Activated CD4-positive, alpha-beta T cell treated with anti-CD3 and anti-CD28 coated beads, Interleukin-2, amount 50 U/mL, for 24 hours (primary cell): ENCODE data around the gene AUTS2.
A peak's percentile ranks its signal among the peaks of the same experiment; 100 is the strongest.

ENCODE experiments used
- DNase-seq, 2 donors: peaks; one replicate each; pipeline ENCODE4 v3.0.0-alpha.2; 2020; ENCODE audit warnings: low read depth in 1 of 2, low spot score in 1 of 2

Gene AUTS2

DNA sequence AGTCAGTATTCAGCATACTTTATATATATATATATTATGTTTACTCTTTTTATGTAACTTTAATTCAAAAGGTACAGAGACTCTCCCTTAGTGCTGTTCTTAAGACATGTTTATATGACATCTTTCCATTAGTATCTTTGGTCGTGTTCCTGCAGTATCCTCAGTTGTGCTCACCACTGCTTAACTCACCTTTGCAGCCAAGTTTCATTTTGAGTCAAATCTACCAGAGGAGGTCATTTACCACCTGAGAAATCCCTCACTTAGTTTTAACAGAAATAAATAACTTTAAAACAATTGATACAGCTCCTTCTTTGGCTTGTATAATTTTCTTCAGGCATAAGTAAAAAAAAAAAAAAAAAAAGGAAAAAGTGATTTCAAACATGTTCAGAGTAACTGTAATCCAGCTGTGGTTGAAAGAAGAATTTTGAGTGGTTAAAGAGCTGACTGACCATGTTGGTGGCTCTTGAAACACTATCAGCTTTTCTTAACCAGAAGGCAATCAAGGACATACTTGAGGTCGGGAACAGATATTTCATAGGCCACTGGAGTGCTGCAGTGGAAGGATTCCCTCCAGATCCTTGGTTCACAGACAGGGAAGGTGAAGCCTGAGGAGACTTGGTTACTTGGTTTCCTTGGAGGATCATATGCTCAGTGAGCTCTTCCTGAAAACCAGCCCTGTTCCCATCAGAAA lies 116.8 kb downstream of the AUTS2 start:
- no peak for DNase-seq

DNA sequence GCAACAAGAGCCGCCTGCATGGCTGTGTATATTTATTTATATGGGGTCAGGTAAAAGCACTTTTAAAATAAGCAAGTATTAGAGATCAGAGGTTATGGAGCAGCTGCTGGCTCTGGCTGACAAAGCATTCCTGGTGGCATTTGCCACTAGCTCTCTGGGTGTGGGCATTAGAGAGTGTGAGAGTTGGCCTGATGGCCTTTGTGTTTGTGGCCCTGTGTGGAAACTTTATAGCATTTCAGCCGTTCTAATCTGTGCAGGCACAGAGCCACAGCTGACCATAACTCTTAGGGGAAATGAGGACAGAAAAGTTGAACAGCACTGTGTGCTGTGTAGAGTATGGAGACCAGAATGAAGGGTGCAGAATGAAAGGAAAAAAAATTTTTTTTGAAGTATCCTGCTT lies 118.9 kb downstream of the AUTS2 start:
- no peak for DNase-seq

DNA sequence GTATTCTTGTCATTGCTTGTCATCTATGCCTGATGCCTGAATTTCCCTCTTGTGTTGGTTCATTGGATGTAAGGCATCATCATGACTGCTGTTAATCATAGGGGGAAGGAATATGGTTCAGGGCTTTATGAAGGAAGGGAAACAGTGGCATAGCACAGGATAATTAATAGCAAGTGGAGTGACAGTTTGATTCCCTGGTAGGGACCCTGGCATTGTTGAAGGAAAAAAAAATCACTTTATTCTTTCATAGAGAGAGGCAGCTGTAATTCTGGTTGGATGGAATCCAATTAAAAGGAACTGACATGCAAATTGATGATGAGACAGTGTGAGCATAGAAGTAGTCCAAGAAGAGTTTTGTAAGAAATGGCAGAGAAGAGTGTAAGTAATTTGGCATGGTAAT lies 121.4 kb downstream of the AUTS2 start:
- DNase-seq, result no peak

GRCh38 chr7:69722843-69723242 lies 124.6 kb downstream of the AUTS2 start:
- DNase-seq, result no peak

DNA sequence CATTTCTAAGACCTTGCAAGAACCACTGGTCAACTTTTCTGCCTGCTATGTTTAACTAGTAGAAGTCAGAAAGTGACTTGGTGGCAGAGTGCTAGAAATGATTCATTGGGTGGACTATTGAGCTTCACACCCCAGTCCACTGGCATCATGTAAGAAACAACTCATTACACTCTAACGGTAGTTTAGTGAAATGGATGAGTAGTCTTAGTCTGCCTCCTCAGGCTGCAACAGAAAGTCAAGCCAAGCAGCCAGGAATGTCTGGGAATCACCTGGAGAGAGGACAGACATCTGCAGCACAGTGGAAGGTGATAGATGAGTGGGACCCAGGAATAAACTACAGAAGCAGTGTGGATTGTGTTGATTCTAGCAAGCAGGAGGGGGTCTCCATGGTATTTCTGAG lies 125.4 kb downstream of the AUTS2 start:
- DNase-seq, result no peak

DNA sequence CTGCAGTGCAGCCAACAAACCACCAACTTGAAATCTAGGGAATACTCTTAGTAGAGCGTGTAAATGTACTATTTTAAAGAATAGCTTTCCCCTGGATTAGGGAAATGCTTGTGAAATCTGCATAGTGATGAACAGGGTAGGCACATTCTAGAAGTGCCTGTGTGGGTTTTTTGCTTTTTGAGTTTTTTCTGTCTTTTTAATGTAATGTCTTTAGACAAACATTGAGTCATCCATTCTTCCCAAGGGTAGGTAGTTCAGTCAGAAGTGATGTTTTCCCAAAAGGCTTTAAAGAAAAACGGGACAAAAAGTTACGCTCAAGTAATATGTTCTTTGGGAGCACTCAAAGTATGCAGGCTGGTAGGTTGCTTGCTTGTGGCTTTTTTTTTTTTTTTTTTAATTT lies 130.0 kb downstream of the AUTS2 start:
- DNase-seq, result no peak

DNA sequence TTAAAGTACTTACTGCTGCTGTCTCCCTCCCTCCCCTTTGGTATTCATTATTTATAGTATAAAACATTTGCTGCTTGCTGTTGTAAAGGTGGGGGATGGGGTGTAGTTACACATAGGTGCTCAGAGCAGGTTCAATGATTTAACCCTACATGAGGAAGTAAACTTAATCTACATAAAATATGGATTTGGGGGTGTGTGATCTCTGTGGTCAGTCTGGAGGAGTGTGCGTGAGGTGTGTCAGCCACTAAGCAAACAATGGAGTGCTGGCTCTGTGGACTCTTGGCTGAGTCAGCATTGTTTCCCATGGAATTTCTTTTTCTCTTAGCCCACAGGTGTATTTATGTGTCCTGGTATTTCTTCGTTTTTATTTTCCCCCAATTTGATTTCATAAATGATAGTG lies 133.9 kb downstream of the AUTS2 start:
- DNase-seq, result no peak

DNA sequence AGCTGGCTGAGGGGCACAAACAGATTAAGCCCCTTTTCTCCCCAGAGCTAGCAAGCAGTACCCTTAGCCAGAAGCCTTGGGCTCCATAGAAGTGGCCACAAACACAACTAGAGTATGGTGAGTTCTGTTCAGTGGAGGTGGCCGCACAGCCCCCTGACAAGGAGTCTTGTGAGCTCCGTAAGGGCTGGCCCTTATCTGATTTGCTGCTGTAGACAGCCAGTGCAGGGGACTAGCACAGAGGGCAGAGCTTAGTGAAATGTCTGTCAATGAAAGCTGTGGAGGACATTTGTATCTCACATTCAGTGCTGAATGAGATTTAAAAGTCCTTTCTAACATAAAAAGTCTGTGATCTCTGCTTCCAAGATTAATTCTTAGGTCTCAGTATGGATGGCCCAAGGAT lies 137.3 kb downstream of the AUTS2 start:
- DNase-seq, result no peak

DNA sequence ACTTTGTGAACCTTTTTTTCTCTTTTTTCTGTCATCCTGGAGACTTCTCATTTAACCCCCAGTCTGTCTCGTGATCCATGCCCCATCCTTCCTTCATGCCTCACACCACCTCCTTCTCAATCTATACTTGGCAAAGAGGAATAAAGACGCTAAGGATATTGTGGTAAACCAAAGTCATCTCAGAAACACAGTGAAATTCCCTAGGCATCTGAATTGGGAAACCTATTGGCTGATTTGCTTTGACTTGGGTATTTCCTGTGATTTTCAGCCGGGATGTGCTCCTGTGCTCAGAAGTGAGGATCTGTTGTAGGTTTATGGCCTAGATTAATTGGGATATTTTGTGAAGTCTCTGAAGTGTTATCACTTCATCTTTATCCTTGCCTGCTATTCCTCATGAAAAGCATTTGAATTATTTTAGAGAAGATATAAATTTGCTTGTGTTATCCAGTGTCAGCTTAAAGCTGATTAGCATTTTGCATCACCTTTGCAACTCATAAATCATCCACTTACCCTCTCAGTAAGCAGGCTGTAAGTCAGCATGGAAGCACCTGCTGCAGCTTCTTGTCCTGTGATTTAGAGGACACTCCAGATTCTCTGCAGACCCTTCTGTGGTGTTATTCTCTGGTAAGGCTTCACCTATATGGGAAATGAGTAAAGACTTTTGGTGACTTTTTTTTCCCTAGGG lies 138.0 kb downstream of the AUTS2 start:
- DNase-seq, result no peak

DNA sequence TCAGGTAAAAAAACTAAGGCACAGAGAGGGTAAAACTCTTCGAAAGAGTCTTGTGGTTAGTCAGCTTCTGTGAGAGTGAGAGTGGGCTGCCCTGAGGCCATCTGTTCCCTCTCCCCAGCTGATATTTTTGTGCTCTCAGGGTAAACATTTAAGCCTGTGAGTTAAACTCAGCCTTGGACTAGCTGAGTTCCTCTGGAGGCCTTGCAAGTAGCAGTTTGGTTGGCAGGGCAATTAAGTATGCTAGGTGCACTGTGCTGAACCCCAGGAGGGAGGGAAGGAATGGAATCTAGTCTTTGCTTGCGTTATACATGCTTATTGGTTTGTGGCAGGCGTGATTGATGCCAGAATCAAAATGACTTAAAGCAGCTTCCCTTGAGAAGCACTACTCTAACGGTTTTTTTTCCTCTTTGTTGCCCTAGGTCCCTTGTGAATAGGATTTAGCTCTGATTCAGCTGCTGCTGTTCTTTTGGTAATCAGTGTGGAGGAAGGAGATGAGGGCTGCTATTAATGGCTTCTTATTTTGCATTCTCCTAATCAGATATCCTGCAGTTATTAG lies 140.2 kb downstream of the AUTS2 start:
- no peak for DNase-seq

DNA sequence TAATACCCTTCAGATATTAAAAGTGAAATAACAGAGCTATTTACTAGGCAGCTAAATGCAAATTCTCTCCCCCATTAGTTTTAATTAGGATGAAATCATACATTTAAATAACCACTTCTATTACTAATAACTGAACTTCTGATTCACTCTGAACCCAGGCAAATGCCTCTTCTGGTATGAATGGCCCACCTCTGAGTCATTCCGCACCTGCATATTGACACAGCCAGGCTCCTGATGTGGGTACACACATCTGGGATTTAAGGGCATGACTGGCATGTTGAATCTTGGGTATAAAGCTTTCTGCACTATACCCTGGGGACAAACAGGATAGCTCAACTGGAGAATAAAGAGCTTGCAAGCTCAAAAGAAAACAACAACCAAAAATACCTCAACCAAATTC lies 140.9 kb downstream of the AUTS2 start:
- DNase-seq, result peak in 1 of 2 donors; percentile 3

GRCh38 chr7:69739931-69740431 lies 141.7 kb downstream of the AUTS2 start:
- DNase-seq, result no peak

DNA sequence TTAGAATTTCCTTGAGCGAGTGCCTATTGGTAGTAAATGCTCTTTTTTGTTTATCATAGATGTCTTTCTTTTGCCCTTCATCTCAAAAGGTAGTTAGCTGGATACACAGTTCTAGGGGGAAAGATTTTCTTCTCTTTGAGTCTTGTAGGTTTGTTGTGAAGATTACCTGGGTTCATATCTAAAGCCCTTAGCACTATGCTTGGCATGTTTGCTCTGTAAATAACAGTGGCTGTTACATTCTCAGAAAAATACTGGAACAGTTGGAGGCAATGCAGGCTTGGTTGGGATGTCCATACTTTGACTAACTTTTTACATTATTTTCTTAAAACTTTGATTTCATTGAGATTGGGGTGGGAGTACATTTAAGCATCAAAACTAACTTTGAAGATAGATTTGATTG lies 144.0 kb downstream of the AUTS2 start:
- no peak for DNase-seq

- no peak for DNase-seq
These were observed 145.2 kb downstream of the AUTS2 start for GRCh38 chr7:69743436-69743835.

- no peak for DNase-seq
These were observed 145.8 kb downstream of the AUTS2 start for GRCh38 chr7:69744026-69744425.

DNA sequence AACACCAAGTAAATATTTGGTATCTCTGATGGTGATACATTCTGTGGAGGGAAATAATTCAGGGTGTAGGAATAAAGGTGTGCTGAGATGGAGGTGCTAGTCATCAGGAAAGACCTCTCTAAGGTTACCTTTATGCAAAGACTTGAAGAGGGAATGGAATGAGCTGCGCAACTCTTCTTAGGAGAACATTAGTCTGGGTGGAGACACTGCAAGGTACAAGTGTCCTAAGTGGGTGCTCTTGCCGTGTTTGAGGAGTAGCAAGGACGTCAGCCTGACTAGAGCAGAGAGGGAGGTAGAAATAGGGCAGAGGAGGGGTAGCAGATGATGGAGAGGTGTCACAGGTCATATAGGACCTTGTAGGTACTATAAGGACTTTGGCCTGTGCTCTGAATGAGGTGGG lies 148.1 kb downstream of the AUTS2 start:
- DNase-seq, result no peak

GRCh38 chr7:69747144-69747543 lies 148.9 kb downstream of the AUTS2 start:
- DNase-seq, result no peak

- no peak for DNase-seq
These were observed 150.3 kb downstream of the AUTS2 start for GRCh38 chr7:69748530-69748929.

DNA sequence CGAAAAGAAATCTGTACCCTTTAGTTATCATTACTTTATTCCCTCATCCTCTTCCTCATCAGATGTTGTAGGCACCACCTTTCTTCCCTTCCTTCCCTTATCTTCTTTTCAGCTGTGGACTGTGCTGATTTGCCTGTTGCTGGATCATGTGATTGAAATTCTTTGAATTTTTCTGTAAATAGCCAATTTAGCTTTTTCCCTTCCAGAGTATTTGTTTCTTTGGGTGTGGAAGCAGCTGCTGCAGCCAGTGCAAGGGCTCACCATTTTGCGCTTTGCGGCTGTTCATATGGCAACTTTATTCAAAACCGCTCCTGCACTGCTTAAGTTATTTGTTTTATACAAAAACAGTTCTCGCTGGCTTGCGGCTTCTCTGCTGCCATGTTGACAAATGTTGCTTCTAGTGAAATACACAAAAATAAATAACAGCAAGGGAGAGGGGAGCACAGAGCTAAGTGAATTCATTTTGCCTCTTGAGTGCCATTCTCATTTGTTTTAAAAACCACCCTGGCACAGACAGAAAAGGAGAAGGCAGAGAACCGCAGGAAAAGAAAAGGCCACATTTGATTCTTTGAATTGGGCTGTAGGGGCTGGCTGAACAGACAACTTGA lies 151.2 kb downstream of the AUTS2 start:
- DNase-seq, result no peak

DNA sequence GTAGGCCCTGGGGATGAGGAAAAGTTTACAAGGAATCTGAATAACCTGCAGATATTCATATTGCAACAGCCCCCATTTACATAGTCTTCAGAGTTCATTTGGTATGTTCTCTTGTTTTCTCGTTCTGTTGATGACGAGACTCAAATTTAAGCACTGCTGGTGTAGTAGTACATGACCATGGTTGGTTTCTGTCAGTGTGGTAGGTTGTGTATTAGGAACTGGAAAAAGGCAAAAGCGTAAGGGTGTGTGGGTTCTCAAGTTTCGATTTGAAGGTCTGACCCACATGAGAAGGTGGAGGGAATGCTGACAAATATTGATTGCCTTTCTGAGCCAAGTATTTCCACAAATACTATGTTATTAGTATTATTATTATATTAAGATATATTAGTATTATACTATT lies 151.7 kb downstream of the AUTS2 start:
- no peak for DNase-seq

- DNase-seq, result no peak
These were observed 152.8 kb downstream of the AUTS2 start for GRCh38 chr7:69751026-69751425.

DNA sequence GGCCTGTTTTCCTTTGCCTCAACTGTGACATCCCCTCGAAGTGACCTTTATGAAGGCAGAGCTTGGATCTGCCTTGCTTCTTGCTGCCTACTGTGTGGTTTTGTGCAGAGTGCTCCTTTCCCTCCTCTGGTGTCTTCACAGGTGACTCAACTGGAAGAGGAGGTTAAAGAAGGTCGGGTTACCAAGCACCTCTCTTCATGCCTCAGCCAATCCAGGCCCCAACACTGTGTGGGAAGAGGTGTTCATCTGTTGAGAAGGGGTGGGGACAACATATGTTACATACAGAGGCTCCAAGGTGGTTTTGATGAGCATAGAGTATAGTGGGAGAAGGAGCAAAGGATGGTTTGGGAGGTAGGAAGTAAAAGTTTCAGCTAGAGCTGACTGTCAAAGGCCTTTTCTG lies 155.7 kb downstream of the AUTS2 start:
- DNase-seq, result no peak
